Activated gamma-delta T cell treated with anti-CD3 and anti-CD28 coated beads, Interleukin-2, amount 50 U/mL, for 16 hours (primary cell): Measurements from ENCODE around the gene PRRC2B.
"Not testable (repeated sequence)": the region's sequence is repeated elsewhere in the genome, so short reads cannot be mapped to it uniquely, and the experiment has no call there.

ENCODE experiments used
- DNase-seq: peaks from one replicate; pipeline ENCODE4 v3.0.0-alpha.2; 2020; ENCODE audit warnings: low read depth

PRRC2B gene

GRCh38 chr9:131539223-131539923 lies 145.5 kb downstream of the PRRC2B start:
- DNase-seq = no peak

- no peak for DNase-seq
Measured at GRCh38 chr9:131543141-131543540, 149.3 kb downstream of the PRRC2B start.

GRCh38 chr9:131545003-131545785 lies 151.3 kb downstream of the PRRC2B start, which contains the start of gene PRRT1B:
Gene PRRT1B (plus strand): TSS chr9:131545523. CDS start chr9:131545616, 93 bp downstream.
- no peak for DNase-seq

GRCh38 chr9:131545786-131546335 lies 152.0 kb downstream of the PRRC2B start:
- no peak for DNase-seq

GRCh38 chr9:131546336-131547084 lies 152.6 kb downstream of the PRRC2B start:
- DNase-seq = no peak

- DNase-seq = not testable (repeated sequence)
Measured at GRCh38 chr9:131549186-131549585, 155.3 kb downstream of the PRRC2B start.
